GM12891 (cell line): ENCODE measurements around the gene EMILIN2.

ENCODE experiments used
- DNase-seq: peaks from one replicate; pipeline ENCODE4 v3.0.0; 2011; ENCODE audit warnings: low spot score; ENCODE audit not compliant: insufficient read length
- FAIRE-seq: peaks from 2 replicates; lab custom pipeline; 2011; peaks lifted over from hg19 to GRCh38; lab: Jason Lieb, UNC
- PAX5 ChIP-seq: IDR thresholded peaks from 2 replicates; pipeline ENCODE4 v1.6.1; 2011; ENCODE audit warnings: low read length, moderate library complexity, mild to moderate bottlenecking; ENCODE audit not compliant: insufficient read depth, severe bottlenecking
- POLR2A ChIP-seq: IDR thresholded peaks from 2 replicates; pipeline ENCODE4 v1.6.1; 2011; ENCODE audit warnings: low read depth, low read length, control low read depth
- POLR2AphosphoS5 ChIP-seq: IDR thresholded peaks from 2 replicates; pipeline ENCODE4 v1.6.1; 2011; ENCODE audit warnings: low read depth, low read length, control low read depth
- POU2F2 ChIP-seq: IDR thresholded peaks from 2 replicates; pipeline ENCODE4 v1.6.1; 2011; ENCODE audit warnings: low read depth, mild to moderate bottlenecking, control low read depth, low read length, moderate library complexity
- SPI1 ChIP-seq: IDR thresholded peaks from 2 replicates; pipeline ENCODE4 v1.6.1; 2011; ENCODE audit warnings: low read depth, low read length, control low read depth
- TAF1 ChIP-seq: IDR thresholded peaks from 2 replicates; pipeline ENCODE4 v1.6.1; 2011; ENCODE audit warnings: low read depth, low read length, control low read depth

Gene EMILIN2

DNA sequence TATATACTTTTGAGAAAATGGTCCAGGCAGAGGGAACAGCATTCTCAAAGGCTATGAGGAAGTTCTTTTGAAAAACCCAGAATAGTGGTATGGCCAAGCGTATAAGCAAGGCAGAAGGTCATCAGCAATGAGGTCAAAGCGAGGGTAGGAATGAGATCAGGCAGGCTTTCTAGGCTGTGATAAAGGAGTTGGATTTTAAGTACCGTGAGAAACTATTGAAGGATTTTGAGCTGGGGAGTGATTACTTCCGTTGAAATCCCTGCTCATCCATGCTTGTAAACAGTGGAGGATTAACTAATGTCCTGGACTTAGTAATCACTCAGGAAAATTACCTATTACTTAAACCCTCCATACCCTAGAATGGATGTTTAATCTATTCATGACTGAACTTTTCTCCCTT lies 50.2 kb downstream of the EMILIN2 start:
- FAIRE-seq (no peak), DNase-seq (no peak)
- no peak for TF ChIP-seq POLR2A
- no peak for TF ChIP-seq POLR2AphosphoS5
- no peak for TF ChIP-seq POU2F2
- TF ChIP-seq PAX5 = no peak

DNA sequence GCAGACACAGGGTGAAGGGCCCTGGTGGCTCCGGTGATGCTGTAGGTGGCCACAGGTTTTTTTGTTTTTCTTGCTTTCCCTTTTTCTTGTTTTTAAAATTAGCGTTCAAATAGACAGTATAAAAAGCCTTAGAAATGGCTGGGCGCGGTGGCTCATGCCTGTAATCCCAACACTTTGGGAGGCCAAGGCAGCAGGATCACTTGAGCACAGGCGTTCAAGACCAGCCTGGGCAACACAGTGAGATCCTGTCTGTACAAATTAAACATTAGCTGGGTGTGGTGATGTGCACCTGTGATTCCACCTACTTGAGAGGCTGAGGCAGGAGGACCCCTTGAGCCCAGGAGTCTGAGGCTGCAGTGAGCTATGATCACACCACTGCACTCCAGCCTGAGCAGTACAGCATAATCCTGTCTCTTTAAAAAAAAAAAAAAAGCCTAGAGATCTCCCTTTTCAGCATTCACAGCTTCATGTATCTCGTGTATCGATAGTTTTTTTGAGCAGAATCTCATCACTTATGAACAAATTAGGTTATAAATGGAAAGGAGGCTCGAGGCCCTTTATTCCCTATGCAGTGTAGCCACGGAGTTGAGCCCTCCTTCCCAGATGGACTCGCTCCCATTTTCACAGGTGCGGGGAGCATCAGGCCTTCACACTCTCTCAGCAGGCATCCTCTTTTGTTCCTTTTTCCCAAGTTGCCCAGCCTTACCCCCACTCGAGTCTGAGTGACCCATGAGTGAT lies 50.8 kb downstream of the EMILIN2 start:
- FAIRE-seq (no peak), DNase-seq (no peak)
- TF ChIP-seq POLR2AphosphoS5 (no peak), TAF1 (no peak), PAX5 (no peak), POLR2A (no peak), POU2F2 (no peak), SPI1 (no peak)

DNA sequence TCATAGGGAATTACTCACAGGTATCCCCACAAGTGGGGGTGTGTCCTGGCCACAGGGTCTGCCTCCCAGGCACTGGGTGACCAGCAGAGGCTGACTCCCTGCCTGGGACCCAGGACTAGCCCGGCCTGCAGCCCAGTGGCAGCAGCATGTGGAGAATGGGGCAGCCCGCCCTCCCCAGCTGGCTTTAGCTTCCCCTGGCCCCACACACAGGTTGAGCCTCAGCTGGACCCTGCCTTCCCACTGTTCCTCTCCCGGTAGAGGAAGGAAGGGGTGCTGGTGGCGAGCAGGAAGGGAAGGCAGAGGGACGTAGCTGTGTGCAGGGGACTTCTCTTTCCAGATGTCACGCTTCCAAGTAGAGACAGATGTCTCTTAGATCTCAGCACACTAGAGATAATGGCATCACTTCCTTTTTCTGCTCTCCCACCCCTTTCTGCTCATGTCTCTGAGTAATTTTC lies 51.4 kb downstream of the EMILIN2 start:
- peak; percentile 47 for FAIRE-seq
- TF ChIP-seq TAF1 = no peak
- TF ChIP-seq POU2F2 = no peak
- no peak for TF ChIP-seq POLR2A
- no peak for TF ChIP-seq POLR2AphosphoS5
- no peak for TF ChIP-seq PAX5
- TF ChIP-seq SPI1 = peak; percentile 82
- DNase-seq = no peak

DNA sequence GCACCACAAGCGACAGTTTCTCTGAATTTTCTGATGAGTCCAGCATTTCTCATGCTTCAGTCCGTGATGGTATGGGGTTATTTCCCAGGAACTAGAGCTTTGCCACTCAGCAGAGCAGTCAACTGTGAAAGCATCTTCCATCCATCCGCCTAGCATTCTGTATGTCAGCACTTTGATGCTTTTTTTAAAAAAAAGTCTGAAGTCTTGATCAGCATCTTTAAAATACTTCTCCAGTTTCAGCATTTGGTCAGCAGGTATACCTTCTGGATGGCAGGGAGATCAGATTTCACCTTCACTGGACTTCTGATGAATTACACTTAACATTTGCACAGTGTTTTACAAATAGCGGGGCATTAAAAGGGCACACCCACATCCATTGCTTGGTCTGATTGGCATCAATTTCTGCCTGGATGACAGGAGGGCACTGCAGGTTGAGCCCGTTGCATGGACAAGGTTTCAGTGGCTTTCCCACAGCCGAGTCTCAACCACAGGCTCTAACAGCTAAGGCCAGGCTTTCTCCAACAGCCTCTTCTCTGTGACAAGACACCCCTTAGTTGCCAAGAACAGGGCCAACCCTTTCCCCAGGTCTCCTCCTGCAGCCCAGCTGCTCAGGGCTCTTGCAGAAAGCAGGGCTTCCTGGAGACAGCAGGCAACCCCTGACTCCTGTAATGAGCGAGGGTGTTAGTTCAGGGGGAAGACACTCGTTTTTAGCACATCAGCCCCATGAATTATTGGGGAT lies 54.0 kb downstream of the EMILIN2 start:
- FAIRE-seq = no peak
- TF ChIP-seq POLR2AphosphoS5 (no peak), POLR2A (no peak), PAX5 (no peak), SPI1 (no peak), TAF1 (no peak), POU2F2 (no peak)
- no peak for DNase-seq

DNA sequence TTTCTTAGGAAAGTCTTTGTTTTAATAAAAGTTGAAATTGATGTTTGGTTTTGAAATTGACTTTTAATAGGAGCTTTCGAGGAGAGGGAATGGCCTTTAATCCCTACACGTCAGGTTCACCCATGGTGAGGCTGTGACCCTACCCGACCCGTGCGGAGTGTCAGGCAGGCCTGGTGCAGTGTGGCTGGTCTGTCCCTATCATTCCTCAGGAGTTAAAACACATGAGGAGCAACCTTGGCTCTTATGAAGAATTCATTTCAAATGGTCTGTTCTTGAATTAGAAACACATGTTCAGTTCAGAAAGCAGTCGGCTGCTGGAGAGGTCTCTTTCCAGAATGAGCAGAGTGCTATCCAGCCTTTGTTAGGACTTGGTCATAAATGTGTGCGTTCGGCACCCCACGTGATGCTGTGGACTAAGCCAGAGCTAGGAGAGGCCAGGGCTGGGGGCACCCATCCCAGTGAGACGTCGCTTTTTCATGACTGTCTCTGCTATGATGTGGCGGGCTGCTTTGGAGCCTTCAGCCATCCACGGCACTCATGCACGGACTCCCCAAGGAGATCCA lies 54.7 kb downstream of the EMILIN2 start:
- FAIRE-seq (no peak), DNase-seq (no peak)
- TF ChIP-seq POU2F2 (no peak), SPI1 (no peak), TAF1 (no peak), PAX5 (no peak), POLR2AphosphoS5 (no peak), POLR2A (no peak)

DNA sequence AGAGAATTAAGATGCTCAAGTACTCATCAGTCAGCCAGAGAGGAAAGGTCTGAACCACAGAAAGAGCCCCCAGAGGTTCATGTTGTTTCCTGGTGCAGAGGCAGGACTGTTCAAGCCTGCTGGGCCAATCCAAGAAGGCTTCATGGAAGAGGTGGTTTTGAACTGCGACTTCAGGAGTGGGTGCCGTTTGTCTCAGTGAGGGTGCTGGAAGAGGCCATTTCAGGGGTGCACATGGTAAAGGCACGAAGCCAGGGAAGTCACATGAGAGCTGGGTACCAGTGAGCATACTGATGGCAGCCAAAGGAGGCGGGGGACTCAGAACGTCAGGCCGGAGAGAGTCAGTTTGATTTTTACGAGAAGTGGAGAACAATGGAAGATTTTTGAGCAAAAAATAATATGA lies 55.5 kb downstream of the EMILIN2 start:
- no peak for TF ChIP-seq TAF1
- FAIRE-seq = no peak

DNA sequence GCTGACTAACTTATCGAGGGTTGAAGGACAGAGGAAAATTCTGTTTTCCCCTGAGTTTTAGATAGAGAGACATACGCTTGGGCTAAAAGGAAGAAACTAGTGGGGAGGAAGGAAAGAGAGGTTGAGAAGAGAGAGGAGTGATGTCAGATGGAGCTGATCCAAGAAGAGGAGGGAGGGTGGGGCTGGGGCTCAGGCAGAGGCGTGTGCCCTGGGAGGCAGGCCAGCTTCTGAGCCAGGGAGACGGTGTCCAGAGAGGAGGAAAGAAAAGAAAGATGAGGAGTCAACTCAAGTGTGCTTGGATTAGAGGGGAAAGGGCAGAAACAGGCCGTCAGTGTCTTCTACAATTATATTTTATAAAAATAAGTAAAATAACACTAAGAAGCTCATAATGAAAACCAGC lies 56.2 kb downstream of the EMILIN2 start:
- TF ChIP-seq POLR2AphosphoS5 = no peak
- no peak for TF ChIP-seq POLR2A
- TF ChIP-seq SPI1 = no peak
- TF ChIP-seq PAX5 = no peak
- no peak for TF ChIP-seq POU2F2
- TF ChIP-seq TAF1 = no peak
- FAIRE-seq (no peak), DNase-seq (no peak)

More for the DNA sequence above, 55.5 kb downstream of the EMILIN2 start:
- DNase-seq = no peak

DNA sequence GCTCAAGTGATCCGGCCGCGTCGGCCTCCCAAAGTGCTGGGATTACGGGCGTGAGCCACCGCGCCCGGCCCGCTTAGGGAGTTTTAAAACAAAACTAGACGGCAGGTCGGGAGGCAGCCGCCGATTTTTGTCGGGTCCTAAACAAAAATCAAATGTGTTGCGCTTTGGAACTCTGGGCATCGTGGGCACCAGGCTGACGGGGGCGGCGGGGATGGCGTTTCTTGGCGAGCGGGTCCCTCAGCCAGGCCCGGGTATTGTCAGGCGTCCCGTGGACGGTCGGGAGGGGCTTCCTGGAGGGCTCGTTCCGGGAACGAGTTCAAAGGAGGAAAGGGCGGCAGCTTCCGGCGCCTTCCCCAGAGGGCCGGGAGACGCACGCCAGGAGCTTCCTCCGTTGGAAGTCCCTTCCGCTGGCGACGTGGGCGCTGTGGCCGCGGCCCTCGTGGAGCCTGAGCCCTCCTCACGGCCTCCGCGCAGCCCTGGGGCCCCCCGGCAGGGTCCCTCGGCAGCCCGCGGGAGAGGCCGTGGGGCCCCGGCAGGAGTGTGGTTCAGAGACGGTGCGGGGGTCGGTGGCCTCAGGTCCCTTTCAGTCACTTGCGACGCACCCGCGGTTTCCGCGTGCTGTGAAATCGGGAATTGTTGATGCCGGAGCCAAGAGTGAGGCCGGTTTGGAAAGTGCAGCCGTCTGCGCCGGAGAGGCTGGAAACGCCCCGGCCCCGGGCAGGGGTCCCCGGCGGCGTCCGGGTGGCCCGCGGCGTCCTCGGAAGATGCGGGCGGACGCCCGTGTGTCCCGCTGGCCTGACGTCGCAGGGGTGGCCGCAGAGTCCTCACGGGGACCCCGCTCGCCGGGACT lies 59.3 kb downstream of the EMILIN2 start:
- FAIRE-seq (peak; percentile 76), DNase-seq (peak; percentile 70)

More for the DNA sequence above, 59.3 kb downstream of the EMILIN2 start:
- 0 out of 2 replicates have a peak, but pooled peaks have one; percentile 42 for TF ChIP-seq POLR2A
- no peak for TF ChIP-seq SPI1
- no peak for TF ChIP-seq POU2F2
- peak; percentile 54; the same call in 1 of the 2 replicates for TF ChIP-seq POLR2AphosphoS5
- TF ChIP-seq PAX5 = no peak
- TF ChIP-seq TAF1 = 0 out of 2 replicates have a peak, but pooled peaks have one; percentile 54
